ENCODE measurements around the gene PLCZ1.

DNA sequence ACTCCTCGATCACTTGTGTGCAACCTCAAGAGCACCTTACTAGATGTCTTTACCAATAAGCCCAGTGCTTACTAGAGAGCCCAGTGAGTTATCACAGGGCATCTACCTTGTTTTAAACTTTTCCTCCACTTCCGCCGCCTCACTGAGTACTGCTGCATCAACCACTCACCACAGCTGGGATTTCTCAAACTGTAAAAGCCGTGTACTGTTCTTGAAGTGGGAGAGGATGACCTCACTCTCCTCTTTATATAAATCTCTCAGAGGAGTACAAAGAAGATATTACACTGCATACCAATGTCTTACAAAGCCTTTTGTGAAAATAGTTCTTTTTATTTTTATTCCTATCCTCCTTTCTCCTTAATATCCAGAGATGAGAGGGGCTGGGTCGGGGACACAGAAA lies 94.1 kb downstream of the PLCZ1 start:
- no peak for TF ChIP-seq POLR2A (IDR thresholded peaks at IDR 0.05; ENCODE audit: extremely low read depth, insufficient read length)
- TF ChIP-seq, protein P1, sequence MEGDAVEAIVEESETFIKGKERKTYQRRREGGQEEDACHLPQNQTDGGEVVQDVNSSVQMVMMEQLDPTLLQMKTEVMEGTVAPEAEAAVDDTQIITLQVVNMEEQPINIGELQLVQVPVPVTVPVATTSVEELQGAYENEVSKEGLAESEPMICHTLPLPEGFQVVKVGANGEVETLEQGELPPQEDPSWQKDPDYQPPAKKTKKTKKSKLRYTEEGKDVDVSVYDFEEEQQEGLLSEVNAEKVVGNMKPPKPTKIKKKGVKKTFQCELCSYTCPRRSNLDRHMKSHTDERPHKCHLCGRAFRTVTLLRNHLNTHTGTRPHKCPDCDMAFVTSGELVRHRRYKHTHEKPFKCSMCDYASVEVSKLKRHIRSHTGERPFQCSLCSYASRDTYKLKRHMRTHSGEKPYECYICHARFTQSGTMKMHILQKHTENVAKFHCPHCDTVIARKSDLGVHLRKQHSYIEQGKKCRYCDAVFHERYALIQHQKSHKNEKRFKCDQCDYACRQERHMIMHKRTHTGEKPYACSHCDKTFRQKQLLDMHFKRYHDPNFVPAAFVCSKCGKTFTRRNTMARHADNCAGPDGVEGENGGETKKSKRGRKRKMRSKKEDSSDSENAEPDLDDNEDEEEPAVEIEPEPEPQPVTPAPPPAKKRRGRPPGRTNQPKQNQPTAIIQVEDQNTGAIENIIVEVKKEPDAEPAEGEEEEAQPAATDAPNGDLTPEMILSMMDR (IDR thresholded peaks at IDR 0.05; ENCODE audit: low read depth, low read length), result no peak
- TF ChIP-seq, protein P2, sequence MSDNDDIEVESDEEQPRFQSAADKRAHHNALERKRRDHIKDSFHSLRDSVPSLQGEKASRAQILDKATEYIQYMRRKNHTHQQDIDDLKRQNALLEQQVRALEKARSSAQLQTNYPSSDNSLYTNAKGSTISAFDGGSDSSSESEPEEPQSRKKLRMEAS (IDR thresholded peaks at IDR 0.05; ENCODE audit: low read depth, low read length), result no peak

All from NB4 (cell line).